Neuronal stem cell (in vitro differentiated cells): ENCODE measurements around the gene RMND5A.

Source experiments
- DNase-seq: peaks from one replicate; pipeline ENCODE4 v3.0.0-alpha.2; 2013; ENCODE audit warnings: low spot score
- H2AFZ ChIP-seq: one replicate; pipeline ENCODE4 v1.6.1; 2013; ENCODE audit warnings: mild to moderate bottlenecking, low read length, inconsistent platforms
- H2AK5ac ChIP-seq: 2 replicates; pipeline ENCODE4 v1.6.1; 2013; ENCODE audit warnings: low read depth, mild to moderate bottlenecking, inconsistent platforms, low read length, moderate library complexity, mixed read lengths
- H2BK120ac ChIP-seq: 2 replicates; pipeline ENCODE4 v1.6.1; 2013; ENCODE audit warnings: low read depth, mild to moderate bottlenecking, inconsistent platforms, low read length, moderate library complexity, mixed read lengths
- H2BK12ac ChIP-seq: one replicate; pipeline ENCODE4 v1.6.1; 2013; ENCODE audit warnings: low read length, inconsistent platforms
- H2BK15ac ChIP-seq: 2 replicates; pipeline ENCODE4 v1.6.1; 2013; ENCODE audit warnings: mild to moderate bottlenecking, low read length, inconsistent platforms, mixed read lengths
- H2BK5ac ChIP-seq: one replicate; pipeline ENCODE4 v1.6.1; 2013; ENCODE audit warnings: inconsistent platforms, mild to moderate bottlenecking, low read length, moderate library complexity
- H3K14ac ChIP-seq: one replicate; pipeline ENCODE4 v1.6.1; 2013; ENCODE audit warnings: low read length, inconsistent platforms
- H3K18ac ChIP-seq: 2 replicates; pipeline ENCODE4 v1.6.1; 2013; ENCODE audit warnings: low read length, inconsistent platforms
- H3K23ac ChIP-seq: 2 replicates; pipeline ENCODE4 v1.6.1; 2013; ENCODE audit warnings: low read depth, mild to moderate bottlenecking, mixed read lengths, low read length, inconsistent platforms; ENCODE audit not compliant: poor library complexity
- H3K27ac ChIP-seq: replicated peaks from 3 replicates; pipeline ENCODE4 v1.5.1; 2013; ENCODE audit warnings: low read length, inconsistent platforms
- H3K27me3 ChIP-seq, 3 experiments: 2 replicates each; pipeline ENCODE4 v1.6.1; 2013; ENCODE audit warnings: low read length in 3 of 3, mild to moderate bottlenecking in 2 of 3, inconsistent platforms in 1 of 3, low read depth in 1 of 3, mixed read lengths in 1 of 3, moderate library complexity in 1 of 3; ENCODE audit not compliant: control insufficient read depth in 3 of 3, insufficient read depth in 3 of 3
- H3K36me3 ChIP-seq, 2 donors: replicated peaks in 1 of 2; 2 replicates each; pipeline ENCODE4 v1.6.1; 2013; ENCODE audit warnings: low read length in 2 of 2; ENCODE audit not compliant: control insufficient read depth in 2 of 2, insufficient read depth in 2 of 2
- H3K4ac ChIP-seq: 2 replicates; pipeline ENCODE4 v1.6.1; 2013; ENCODE audit warnings: inconsistent platforms, mild to moderate bottlenecking, low read length, moderate library complexity
- H3K4me1 ChIP-seq, 2 donors: 1 replicate in 1 of 2; 2 replicates in 1 of 2; pipeline ENCODE4 v1.6.1; 2013; ENCODE audit warnings: low read length in 2 of 2, low read depth in 1 of 2; ENCODE audit not compliant: control insufficient read depth in 2 of 2, insufficient read depth in 1 of 2
- H3K4me2 ChIP-seq: one replicate; pipeline ENCODE4 v1.6.1; 2013; ENCODE audit warnings: mild to moderate bottlenecking, low read length, inconsistent platforms; ENCODE audit not compliant: insufficient read depth, poor library complexity, severe bottlenecking
- H3K4me3 ChIP-seq, 2 donors: 2 replicates each; pipeline ENCODE4 v1.5.1; 2013; ENCODE audit warnings: low read length in 2 of 2, mild to moderate bottlenecking in 2 of 2, inconsistent platforms in 1 of 2, moderate library complexity in 1 of 2
- H3K79me1 ChIP-seq: one replicate; pipeline ENCODE4 v1.6.1; 2013; ENCODE audit warnings: low read depth, mild to moderate bottlenecking, inconsistent platforms, low read length, moderate library complexity
- H3K9ac ChIP-seq: one replicate; pipeline ENCODE4 v1.6.1; 2013; ENCODE audit warnings: mild to moderate bottlenecking, low read depth, low read length, inconsistent platforms; ENCODE audit not compliant: poor library complexity
- H3K9me3 ChIP-seq, 2 donors: replicated peaks in 1 of 2; 2 replicates each; pipeline versions ENCODE3 to v1.6.1; 2013; ENCODE audit warnings: low read length in 2 of 2, mild to moderate bottlenecking in 2 of 2, inconsistent platforms in 1 of 2, low read depth in 1 of 2, mixed read lengths in 1 of 2, moderate library complexity in 1 of 2; ENCODE audit not compliant: control insufficient read depth in 2 of 2, insufficient read depth in 1 of 2
- H4K8ac ChIP-seq: one replicate; pipeline ENCODE4 v1.6.1; 2013; ENCODE audit warnings: low read depth, mild to moderate bottlenecking, inconsistent platforms, low read length, moderate library complexity
- H4K91ac ChIP-seq: one replicate; pipeline ENCODE4 v1.6.1; 2013; ENCODE audit warnings: low read length, low read depth, mild to moderate bottlenecking, inconsistent platforms; ENCODE audit not compliant: poor library complexity
- WGBS, 2 donors: extraction: QIAGEN DNeasy Blood & Tissue Kit; methylation state at CpG; one replicate each; pipeline ENCODE4 v1.1.7; 2013; ENCODE audit warnings: missing lambda C conversion rate in 2 of 2, mixed read lengths in 1 of 2; ENCODE audit not compliant: insufficient read length in 2 of 2, insufficient replicate concordance in 1 of 2; ENCODE audit errors: extremely low coverage in 2 of 2; 5-methylcytosine and 5-hydroxymethylcytosine counted together

The RMND5A gene

GRCh38 chr2:86794861-86795260 lies 74.8 kb downstream of the RMND5A start:
- H4K91ac ChIP-seq = no peak overlapping the region
- peaks cover 14 to 63% (median 25%) of the 10 kb centered on the region in 3 experiments for H3K27me3 ChIP-seq
- no peak overlapping the region for H3K27ac ChIP-seq
- no peak overlapping the region for H3K4ac ChIP-seq
- no peak for DNase-seq
- H3K14ac ChIP-seq = no peak overlapping the region
- no peak overlapping the region for H2BK15ac ChIP-seq
- H2BK12ac ChIP-seq = no peak overlapping the region
- H2AK5ac ChIP-seq = no peak overlapping the region
- no peak overlapping the region for H2BK5ac ChIP-seq
- no peak overlapping the region for H3K23ac ChIP-seq
- H3K4me2 ChIP-seq = no peak overlapping the region
- H3K4me3 ChIP-seq = no peak overlapping the region
- no peaks in the 10 kb centered on the region for H3K79me1 ChIP-seq
- no peak overlapping the region for H2AFZ ChIP-seq
- H3K9me3 ChIP-seq = peaks cover 8 to 13% of the 10 kb centered on the region in 2 donors
- WGBS, 2 donors = no CpG with 5 or more reads among the region's 2 CpGs
- H3K36me3 ChIP-seq = no peaks in the 10 kb centered on the region
- H2BK120ac ChIP-seq = no peak overlapping the region
- no peak overlapping the region for H3K9ac ChIP-seq
- H3K4me1 ChIP-seq = peaks cover 5% of the 10 kb centered on the region in 2 donors
- no peak overlapping the region for H4K8ac ChIP-seq
- H3K18ac ChIP-seq = no peak overlapping the region

DNA sequence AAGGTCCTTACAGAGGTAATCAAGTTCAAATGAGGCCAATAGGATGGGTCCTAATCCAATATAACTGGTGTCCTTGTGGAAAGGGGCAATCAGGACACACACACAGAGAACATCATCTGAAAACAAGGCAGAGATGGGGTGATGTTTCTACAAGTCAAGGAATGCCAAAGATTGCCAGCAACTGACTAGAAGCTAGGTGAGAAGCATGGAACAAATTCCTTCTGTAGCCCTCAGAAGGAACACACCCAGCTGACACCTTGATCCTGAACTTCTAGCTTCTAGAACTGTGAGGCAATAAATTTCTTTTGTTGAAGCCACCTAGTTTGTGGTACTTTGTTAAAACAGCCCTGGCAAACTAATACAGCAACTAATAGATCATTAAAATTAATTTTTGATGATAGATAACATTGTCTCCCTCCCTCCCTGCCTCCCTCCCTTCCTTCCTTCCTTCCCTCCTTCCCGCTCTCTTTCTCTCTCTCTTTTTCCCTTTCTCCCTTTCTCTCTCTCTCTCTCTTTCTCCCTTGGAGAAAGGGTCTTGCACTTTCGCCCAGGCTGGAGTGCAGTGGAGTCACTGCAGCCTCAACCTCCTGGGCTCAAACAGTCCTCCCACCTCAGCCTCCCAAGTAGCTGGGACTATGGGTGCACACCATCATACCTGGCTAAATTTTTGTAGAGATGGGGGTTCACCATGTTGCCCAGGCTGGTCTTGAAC lies 80.9 kb downstream of the RMND5A start:
- no peak overlapping the region for H2AK5ac ChIP-seq
- H3K4ac ChIP-seq = no peak overlapping the region
- H2BK120ac ChIP-seq = no peak overlapping the region
- H4K91ac ChIP-seq = no peak overlapping the region
- no peak overlapping the region for H3K18ac ChIP-seq
- H3K4me3 ChIP-seq = no peak overlapping the region
- H3K79me1 ChIP-seq = no peaks in the 10 kb centered on the region
- no peak overlapping the region for H3K14ac ChIP-seq
- no peak overlapping the region for H3K9ac ChIP-seq
- H2AFZ ChIP-seq = no peak overlapping the region
- no peak overlapping the region for H2BK12ac ChIP-seq
- peaks cover 0 to 19% (median 0%) of the 10 kb centered on the region in 3 experiments for H3K27me3 ChIP-seq
- no peak overlapping the region for H4K8ac ChIP-seq
- peaks cover 4 to 8% of the 10 kb centered on the region in 2 donors for H3K9me3 ChIP-seq
- no peak overlapping the region for H3K4me2 ChIP-seq
- H3K23ac ChIP-seq = no peak overlapping the region
- no CpG with 5 or more reads among the region's 2 CpGs for WGBS, 2 donors
- H2BK15ac ChIP-seq = no peak overlapping the region
- no peaks in the 10 kb centered on the region for H3K4me1 ChIP-seq
- no peak overlapping the region for H2BK5ac ChIP-seq
- no peaks in the 10 kb centered on the region for H3K36me3 ChIP-seq
- H3K27ac ChIP-seq = no peak overlapping the region
- no peak for DNase-seq

DNA sequence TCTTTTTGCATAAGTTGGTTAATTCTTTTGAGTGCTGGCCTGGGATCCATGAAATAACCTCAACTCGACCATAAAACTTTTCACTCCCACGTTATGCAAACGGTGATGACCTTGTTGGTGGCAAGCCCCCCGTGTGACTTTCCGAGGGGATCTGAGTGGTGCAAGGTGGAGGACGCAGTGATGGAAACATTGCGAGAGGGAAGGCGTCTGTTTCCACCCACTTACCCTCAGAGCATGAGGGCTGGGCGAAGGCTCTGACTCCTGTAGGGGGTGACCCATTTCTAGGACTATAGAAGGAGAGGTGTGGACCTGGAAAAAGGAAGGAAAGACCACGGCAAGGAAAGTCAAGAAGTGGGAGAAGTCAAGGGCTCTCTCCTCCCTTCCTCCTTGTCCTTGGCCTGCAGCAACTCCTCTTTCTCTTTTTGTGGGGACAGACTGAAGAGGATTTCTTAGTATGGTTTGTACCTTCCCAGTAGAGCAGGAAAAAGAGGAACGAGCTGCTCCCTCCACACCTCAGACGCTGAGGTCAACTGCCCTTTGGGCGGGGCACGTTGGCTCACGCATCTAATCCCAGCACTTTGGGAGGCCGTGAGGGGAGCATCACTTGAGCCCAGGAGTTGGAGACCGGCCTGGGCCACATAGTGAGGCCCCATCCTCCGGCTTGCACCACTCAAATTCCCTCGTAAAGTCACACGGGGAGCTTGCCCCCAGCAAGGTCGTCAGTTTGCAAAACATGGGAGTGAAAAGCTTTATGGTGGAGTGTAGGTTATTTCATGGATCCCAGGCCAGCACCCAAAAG lies 86.2 kb downstream of the RMND5A start:
- no peak overlapping the region for H4K8ac ChIP-seq
- H3K79me1 ChIP-seq = no peaks in the 10 kb centered on the region
- H2BK12ac ChIP-seq = no peak overlapping the region
- no peak overlapping the region for H3K9ac ChIP-seq
- H3K4me1 ChIP-seq = peaks cover 4 to 11% of the 10 kb centered on the region in 2 donors
- no peak overlapping the region for H3K14ac ChIP-seq
- H2AFZ ChIP-seq = no peak overlapping the region
- no peak overlapping the region for H3K27ac ChIP-seq
- no peak overlapping the region for H2BK120ac ChIP-seq
- no peak for DNase-seq
- H3K4me2 ChIP-seq = no peak overlapping the region
- H2AK5ac ChIP-seq = no peak overlapping the region
- no peak overlapping the region for H3K4ac ChIP-seq
- no peak overlapping the region for H2BK5ac ChIP-seq
- H3K23ac ChIP-seq = no peak overlapping the region
- H2BK15ac ChIP-seq = no peak overlapping the region
- H3K36me3 ChIP-seq = no peaks in the 10 kb centered on the region
- no peak overlapping the region for H3K18ac ChIP-seq
- no peaks in the 10 kb centered on the region for H3K9me3 ChIP-seq
- no CpG with 5 or more reads among the region's 21 CpGs for WGBS, 2 donors
- H3K4me3 ChIP-seq = no peak overlapping the region
- peaks cover 0 to 38% (median 7%) of the 10 kb centered on the region in 3 experiments for H3K27me3 ChIP-seq
- H4K91ac ChIP-seq = no peak overlapping the region

GRCh38 chr2:86807133-86807467 lies 87.0 kb downstream of the RMND5A start:
- Histone ChIP-seq H2BK15ac (no peak overlapping the region), H2AFZ (peak overlapping the region; percentile 97), H3K27me3 (peaks cover 0 to 38% (median 7%) of the 10 kb centered on the region in 3 experiments), H3K36me3 (no peaks in the 10 kb centered on the region), H3K9ac (peak overlapping the region; percentile 85), H3K79me1 (no peaks in the 10 kb centered on the region), H2BK12ac (no peak overlapping the region), H4K8ac (peak overlapping the region; percentile 68), H3K14ac (no peak overlapping the region), H3K4me2 (peak overlapping the region; percentile 93), H2AK5ac (no peak overlapping the region), H4K91ac (no peak overlapping the region), H3K4ac (no peak overlapping the region), H3K18ac (no peak overlapping the region), H3K27ac (no peak overlapping the region), H2BK120ac (no peak overlapping the region), H3K9me3 (no peaks in the 10 kb centered on the region), H2BK5ac (no peak overlapping the region), H3K23ac (no peak overlapping the region), H3K4me1 (peaks cover 4 to 11% of the 10 kb centered on the region in 2 donors), H3K4me3 (peak overlapping the region; percentile 43 to 84)
- WGBS, 2 donors = no CpG with 5 or more reads among the region's 11 CpGs
- DNase-seq = no peak
